ENCODE measurements around the gene POU4F2.

POU4F2 gene

DNA sequence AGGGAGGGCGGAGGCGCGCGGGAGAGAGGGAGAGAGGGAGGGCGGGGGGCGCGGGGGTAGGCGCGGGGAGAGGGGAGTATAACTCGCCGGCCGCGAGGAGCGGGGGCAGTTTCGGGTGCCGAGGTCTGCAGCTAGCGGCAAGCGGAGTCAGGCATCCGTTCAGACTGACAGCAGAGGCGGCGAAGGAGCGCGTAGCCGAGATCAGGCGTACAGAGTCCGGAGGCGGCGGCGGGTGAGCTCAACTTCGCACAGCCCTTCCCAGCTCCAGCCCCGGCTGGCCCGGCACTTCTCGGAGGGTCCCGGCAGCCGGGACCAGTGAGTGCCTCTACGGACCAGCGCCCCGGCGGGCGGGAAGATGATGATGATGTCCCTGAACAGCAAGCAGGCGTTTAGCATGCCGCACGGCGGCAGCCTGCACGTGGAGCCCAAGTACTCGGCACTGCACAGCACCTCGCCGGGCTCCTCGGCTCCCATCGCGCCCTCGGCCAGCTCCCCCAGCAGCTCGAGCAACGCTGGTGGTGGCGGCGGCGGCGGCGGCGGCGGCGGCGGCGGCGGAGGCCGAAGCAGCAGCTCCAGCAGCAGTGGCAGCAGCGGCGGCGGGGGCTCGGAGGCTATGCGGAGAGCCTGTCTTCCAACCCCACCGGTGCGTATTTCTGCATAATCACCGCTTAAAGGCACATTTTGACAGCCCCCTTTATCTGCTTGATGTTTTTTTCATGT is at the start of gene POU4F2:
POU4F2 (plus strand) TSS at position 108 of the 720 bp plus-strand sequence; CDS start at position 356, 248 bp downstream.
- no peak for DNase-seq (ENCODE audit: low read depth in 1 of 2, low spot score in 1 of 2)

GRCh38 chr4:146590801-146591200 is 47.9 kb upstream of the POU4F2 start:
- DNase-seq (ENCODE audit: low read depth in 1 of 2, low spot score in 1 of 2): no peak

GRCh38 chr4:146592019-146592418 is 46.7 kb upstream of the POU4F2 start:
- DNase-seq (ENCODE audit: low read depth in 1 of 2, low spot score in 1 of 2): no peak

DNA sequence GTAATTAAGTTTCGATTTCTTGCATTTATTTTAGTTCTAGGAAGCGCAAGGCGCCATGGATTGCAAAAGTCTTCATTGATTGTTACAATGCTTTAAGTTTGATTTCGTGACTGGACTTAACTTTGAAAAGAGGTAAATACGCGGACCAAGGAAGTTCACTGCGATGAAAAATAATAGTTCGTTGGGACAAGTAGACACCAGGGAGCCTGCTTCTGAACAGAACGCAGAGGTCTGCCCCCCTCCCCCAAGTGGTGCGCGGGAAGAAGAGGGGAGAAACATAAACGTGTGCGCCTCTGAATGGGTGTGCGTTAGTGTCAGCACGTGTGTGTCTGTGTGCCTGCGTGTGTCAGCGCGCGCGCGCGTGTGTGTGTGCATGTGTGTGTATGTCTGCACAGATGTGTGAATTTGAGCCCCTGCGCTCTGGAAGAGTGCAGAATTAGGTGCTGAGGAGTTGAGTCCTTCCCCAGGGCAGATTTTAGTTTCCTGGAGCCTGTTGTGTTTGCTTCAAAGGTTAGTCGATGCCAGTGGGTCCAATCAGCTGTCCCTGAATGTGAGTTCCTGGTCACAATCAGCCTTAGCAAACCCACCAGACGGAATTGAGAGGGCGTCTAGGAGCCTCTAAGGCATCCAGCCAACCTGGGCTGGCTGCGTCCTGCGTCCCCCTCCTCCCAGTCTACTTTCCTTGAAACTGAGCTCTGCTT is 5.8 kb upstream of the POU4F2 start:
- DNase-seq (ENCODE audit: low read depth in 1 of 2, low spot score in 1 of 2): no peak

DNA sequence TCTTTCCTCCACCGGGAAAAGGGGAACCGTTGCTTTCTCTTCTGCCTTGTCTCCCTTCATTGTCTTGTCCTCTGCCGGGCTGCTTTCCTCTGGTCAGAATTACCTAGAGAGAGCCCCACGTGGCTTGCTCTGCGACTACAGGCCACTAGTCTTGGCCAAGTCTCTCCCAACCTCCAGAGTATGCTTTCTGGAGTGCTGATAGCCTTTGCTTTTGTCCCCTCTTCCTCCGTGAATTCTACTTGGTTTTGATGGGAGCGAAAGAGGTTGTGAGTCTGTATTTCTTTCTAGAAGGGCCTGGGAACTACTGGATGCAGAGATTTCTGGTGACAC is 5.3 kb upstream of the POU4F2 start:
- DNase-seq (ENCODE audit: low read depth in 1 of 2, low spot score in 1 of 2): no peak

DNA sequence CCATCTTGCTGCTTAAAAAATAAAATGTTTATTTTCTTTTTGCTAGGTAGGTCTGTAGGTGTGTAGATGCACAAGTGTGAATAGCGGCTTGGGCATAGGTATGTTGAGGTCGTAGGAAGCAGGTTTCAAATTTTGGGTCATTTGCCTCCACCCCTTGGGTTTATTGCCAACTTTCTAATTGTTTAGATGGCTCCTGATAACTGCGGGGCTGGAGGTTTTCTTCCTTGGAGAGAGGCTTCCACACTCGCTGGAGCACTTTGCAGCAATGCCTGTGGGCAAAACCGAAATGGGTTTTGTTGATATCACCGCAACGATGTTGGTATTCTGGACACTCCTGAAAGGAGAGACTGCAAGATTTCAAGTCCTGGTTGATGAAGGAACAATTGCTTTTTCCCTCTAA is 3.9 kb upstream of the POU4F2 start:
- DNase-seq (ENCODE audit: low read depth in 1 of 2, low spot score in 1 of 2): no peak

GRCh38 chr4:146637621-146638332 is 916 bp upstream of the POU4F2 start:
- no peak for DNase-seq (ENCODE audit: low read depth in 1 of 2, low spot score in 1 of 2)

DNA sequence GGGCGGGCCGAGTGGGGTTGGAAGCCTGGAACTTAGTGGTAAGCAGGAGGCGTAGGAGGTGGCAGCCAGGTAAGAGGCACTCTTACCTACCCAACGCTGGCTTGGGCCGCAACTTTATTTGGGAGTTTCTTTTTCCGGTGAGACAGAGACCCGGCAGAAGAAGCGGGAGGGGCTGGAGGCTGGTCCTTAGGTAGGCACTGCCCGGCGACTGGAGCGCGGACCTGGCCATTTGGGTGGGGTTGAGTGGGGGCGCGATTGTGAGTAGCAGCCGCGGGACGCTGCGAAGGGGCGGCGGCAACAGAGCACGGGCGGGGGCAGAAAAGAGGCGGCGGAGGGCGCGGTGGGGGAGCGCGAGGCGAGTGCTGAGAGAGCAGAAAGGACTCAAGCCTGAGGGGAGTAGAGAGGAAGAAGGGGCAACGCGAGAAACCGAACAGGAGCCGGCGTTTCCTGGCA is 334 bp upstream of the POU4F2 start:
- no peak for DNase-seq (ENCODE audit: low read depth in 1 of 2, low spot score in 1 of 2)

DNA sequence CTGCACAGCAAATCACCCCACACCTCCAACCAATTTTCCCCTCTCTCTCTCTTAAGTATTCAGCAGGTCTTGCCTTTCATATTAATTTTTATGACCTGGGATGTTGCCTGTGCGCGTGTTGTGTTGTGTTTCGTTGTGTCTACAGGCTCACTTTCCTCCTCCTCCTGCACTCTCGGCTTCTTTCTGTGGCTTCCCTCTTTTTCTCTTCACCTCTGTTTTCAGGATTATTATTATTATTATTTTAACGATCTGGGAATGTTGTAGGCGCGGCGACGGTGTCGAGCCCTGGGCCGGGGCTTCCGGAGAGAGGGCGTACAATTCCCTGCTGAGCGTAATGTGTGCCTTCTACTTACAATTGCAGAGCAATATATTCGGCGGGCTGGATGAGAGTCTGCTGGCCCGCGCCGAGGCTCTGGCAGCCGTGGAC is 826 bp downstream of the POU4F2 start:
- no peak for DNase-seq (ENCODE audit: low read depth in 1 of 2, low spot score in 1 of 2)

GRCh38 chr4:146640021-146640464 is 1.4 kb downstream of the POU4F2 start:
- no peak for DNase-seq (ENCODE audit: low read depth in 1 of 2, low spot score in 1 of 2)

DNA sequence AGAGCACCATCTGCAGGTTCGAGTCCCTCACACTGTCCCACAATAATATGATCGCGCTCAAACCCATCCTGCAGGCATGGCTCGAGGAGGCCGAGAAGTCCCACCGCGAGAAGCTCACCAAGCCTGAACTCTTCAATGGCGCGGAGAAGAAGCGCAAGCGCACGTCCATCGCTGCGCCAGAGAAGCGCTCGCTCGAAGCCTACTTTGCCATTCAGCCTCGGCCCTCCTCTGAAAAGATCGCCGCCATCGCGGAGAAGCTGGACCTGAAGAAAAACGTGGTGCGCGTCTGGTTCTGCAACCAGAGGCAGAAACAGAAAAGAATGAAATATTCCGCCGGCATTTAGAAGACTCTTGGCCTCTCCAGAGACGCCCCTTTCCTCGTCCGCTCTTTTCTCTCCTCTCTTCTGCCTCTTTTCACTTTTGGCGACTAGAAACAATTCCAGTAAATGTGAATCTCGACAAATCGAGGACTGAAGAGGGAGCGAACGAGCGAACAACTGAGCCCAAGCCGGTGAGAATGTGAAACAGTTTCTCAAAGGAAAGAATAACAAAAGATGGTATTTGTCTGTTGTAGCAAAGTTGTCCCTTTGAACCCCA is 1.9 kb downstream of the POU4F2 start:
- DNase-seq (ENCODE audit: low read depth in 1 of 2, low spot score in 1 of 2): no peak

DNA sequence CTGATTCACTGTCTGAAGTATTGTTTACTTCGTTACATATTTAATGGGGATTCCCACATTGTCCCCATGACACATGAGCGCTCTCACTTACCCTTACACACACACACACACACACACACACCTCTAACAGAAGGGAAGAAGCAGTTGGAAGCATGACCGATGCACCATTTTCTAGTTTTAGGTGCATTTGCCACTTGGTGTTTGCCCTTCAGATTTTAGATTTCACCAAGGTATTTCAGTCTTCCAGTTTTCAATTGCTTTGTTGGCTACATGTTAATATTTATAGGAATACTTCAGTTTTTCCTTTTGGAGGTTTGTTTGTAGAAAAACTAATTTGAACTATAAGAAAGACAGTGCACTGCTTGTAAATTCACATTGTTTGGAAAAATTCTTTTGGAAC is 3.1 kb downstream of the POU4F2 start:
- DNase-seq (ENCODE audit: low read depth in 1 of 2, low spot score in 1 of 2): no peak

- DNase-seq (ENCODE audit: low read depth in 1 of 2, low spot score in 1 of 2): no peak
These were observed 5.2 kb downstream of the POU4F2 start for GRCh38 chr4:146643812-146644401.

GRCh38 chr4:146645921-146646320 is 7.2 kb downstream of the POU4F2 start:
- no peak for DNase-seq (ENCODE audit: low read depth in 1 of 2, low spot score in 1 of 2)

DNA sequence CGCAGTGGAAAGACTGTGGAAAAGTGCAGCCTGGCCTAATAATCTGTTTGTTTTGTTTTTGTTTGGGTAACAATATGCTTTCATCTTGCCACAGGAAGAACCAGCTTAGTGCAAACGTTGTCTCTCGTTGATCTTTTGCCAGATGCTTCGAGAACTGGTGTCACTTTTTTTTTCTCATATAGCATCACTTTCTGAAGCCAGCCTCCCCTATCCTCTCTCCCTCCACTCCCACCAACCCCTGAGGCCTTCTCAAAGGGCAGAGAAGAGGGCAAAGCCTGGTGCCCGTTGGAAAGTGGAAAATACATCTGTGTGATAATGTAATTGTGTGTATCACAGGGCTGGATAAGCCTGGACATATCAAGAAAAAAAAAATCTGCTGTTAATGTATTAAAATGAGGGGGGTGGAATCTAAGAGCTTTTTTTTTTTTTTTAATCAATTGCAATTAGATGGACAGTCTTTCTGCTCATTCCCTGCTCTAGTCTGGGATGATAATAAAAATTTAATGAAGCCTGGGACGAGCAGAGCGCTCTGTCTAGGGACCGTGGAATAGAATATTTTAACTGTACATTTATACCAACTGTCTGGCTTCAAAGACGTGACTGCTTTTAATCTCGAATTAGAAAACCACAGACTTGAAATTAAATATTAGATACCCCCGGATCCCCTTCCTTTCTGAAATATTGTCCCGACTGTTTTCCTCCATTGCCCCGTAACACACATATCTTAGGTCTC is 8.1 kb downstream of the POU4F2 start:
- DNase-seq (ENCODE audit: low read depth in 1 of 2, low spot score in 1 of 2): no peak

GRCh38 chr4:146647615-146648460 is 9.1 kb downstream of the POU4F2 start:
- no peak for DNase-seq (ENCODE audit: low read depth in 1 of 2, low spot score in 1 of 2)

DNA sequence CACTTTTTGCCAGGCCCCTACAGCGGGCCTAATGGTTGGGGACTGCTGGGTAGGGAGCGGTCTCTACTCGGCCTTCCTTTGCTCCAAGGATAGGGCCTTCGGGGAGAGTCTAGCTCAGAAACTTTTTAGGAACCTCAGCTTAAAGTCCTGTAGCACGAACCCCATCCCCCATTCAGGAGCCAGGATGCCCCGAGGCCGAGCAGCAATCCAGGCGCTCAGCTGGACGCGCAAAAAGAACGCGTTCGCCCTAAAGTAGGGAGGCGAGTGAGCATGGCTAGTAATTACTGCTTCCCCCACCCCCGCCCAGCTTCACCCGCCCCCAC is 9.7 kb downstream of the POU4F2 start:
- DNase-seq (ENCODE audit: low read depth in 1 of 2, low spot score in 1 of 2): no peak

DNA sequence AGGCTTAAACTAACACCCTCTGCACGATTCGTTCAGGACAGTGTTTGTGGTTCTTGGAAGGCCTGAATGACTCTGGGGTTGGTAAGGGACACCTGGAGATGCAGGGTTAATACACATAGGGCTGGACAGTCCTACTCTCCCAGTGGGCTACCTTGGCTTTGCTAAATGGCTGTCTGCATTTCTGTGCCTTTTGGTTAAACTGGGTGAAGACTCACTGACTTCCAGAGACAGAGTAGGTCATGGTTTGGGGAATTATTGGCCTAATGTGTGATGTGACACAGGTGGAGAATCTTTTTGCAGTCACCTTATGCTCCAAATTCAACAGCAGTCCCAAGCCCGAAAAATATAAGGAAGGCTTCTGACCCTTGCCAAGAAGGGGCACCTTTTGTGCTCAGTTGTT is 10.5 kb downstream of the POU4F2 start:
- no peak for DNase-seq (ENCODE audit: low read depth in 1 of 2, low spot score in 1 of 2)

DNA sequence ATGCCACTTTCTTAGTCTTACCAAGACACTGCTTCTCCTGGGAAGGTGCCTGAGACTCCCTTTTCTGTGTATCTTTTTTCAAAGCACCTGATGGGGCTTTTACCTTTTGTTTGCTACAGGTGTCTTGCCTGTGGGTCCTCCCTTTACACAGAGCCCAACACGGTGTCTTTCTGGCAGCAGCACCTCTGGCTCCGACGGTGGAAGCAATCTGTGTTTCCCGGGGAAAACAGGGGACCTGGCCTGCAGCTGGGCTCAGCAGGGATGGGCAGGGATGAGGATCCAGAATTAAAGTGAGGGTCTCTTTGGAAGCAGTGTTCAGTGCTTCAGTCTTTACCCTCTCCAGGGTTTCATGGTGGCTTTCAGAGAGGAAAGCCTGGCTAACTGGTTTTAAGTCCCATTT is 11.3 kb downstream of the POU4F2 start:
- DNase-seq (ENCODE audit: low read depth in 1 of 2, low spot score in 1 of 2): no peak

Data from stimulated activated CD4-positive, alpha-beta T cell treated with anti-CD3 and anti-CD28 coated beads, Interleukin-15, amount 100 ng/mL, for 1 hour (primary cell).